ENCODE results near the gene LRRC31.

LRRC31 gene

GRCh38 chr3:169813278-169813677 is 56.5 kb downstream of the LRRC31 start:
- no peak for DNase-seq (ENCODE audit: low read depth)
- TF ChIP-seq, protein P1, sequence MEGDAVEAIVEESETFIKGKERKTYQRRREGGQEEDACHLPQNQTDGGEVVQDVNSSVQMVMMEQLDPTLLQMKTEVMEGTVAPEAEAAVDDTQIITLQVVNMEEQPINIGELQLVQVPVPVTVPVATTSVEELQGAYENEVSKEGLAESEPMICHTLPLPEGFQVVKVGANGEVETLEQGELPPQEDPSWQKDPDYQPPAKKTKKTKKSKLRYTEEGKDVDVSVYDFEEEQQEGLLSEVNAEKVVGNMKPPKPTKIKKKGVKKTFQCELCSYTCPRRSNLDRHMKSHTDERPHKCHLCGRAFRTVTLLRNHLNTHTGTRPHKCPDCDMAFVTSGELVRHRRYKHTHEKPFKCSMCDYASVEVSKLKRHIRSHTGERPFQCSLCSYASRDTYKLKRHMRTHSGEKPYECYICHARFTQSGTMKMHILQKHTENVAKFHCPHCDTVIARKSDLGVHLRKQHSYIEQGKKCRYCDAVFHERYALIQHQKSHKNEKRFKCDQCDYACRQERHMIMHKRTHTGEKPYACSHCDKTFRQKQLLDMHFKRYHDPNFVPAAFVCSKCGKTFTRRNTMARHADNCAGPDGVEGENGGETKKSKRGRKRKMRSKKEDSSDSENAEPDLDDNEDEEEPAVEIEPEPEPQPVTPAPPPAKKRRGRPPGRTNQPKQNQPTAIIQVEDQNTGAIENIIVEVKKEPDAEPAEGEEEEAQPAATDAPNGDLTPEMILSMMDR (IDR thresholded peaks at IDR 0.05; ENCODE audit: control insufficient read depth, insufficient read depth, low read depth, low read length, missing control alignments), result no peak
- H3K4me3 ChIP-seq (ENCODE audit: control insufficient read depth, low read depth, low read length), result peak overlapping the region; percentile 7; the same call in 1 of the 2 replicates

DNA sequence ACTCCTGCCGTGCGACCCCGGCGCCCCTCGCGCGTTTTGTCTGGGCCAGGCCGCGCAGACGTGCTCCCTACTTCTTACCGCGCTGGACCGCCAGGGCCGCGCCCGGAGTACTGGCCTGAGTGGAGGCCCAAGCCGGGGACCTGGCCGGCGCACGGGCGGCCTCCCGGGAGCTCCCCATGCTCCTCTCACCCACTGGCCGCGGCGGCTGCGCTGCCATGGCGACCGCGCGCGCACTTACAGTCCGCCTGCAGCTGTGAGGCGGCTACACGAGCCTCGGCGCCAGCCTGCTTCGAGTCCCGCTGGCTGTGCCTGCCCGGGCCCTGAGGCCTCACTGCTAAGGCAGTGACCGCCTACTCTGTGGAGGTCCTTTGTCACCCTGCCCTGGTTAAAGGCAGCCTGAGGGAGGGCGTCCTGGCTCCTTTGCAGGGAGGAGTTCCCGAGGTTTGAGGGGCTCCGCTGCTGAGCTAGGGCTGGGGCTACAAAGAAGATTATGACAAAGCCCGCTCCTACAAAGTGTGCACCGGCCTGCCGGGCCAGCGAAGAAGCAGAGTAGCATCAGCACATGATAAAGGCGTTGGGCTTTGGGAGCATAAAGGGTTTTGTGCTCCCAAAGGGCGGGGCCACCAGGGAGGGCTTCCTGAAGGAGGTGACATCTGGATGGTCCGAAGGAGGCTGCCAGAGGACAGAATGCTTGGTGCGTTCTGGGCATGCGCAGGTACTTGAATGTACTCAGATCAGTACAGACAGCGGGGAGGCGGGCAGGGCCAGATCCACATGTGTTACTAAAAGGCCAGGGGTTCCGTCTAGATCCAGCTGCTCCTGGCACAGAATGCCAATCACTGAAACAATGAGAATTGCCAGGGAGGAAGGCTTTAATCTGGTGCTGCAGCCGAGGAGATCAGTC is 57.2 kb downstream of the LRRC31 start, which contains the start of the genes LRRC34 and LRRIQ4:
Gene LRRC34, minus strand, starts transcription at position 573 of the 904 bp plus-strand sequence. Its CDS starts 356 bp downstream, at position 217.
Gene LRRIQ4, plus strand, starts transcription at position 539 of the 904 bp plus-strand sequence. CDS start 9,052 bp downstream, outside the sequence.
- TF ChIP-seq, protein P1 (IDR thresholded peaks at IDR 0.05; ENCODE audit: control insufficient read depth, insufficient read depth, low read depth, low read length, missing control alignments), result no peak
- H3K4me3 ChIP-seq (ENCODE audit: control insufficient read depth, low read depth, low read length), result peak within 1 kb of the TSS; percentile 48
- DNase-seq (ENCODE audit: low read depth), result peak; percentile 21

DNA sequence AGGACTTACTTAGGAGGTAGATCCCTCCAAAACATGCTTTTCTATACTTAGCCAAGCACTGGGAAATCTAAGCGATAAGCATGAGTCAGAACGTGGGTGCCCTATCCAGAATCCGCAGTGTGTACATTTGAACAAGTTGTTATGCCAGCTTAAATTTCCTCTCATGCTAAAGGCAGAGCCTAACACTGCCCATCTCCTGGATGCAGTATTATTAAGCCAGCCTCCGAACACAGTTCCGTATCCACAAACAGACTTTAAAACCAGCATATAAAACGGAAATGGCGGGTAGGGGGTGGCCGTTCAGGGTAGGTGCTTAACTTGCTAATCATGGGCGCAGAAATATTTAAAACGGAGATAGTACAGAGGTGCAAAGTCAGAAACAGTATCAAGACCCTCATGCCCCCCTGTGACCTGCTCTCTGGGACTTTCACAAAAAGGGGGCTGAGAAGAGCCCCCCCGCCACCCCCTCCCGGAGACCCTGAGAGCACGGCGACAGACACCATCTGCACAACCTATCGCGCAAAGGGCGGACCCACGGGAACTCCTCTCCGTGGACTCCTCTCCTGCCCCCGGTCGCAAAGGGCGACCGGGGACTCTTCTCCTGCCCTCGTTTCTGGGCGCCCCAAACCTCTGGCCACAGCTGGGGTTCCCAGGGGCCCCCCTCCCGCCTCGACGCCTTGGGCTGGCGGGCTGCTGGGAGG is 58.0 kb downstream of the LRRC31 start:
- TF ChIP-seq, protein P1 (IDR thresholded peaks at IDR 0.05; ENCODE audit: control insufficient read depth, insufficient read depth, low read depth, low read length, missing control alignments), result no peak
- peak; percentile 32 for DNase-seq (ENCODE audit: low read depth)
- H3K4me3 ChIP-seq (ENCODE audit: control insufficient read depth, low read depth, low read length), result peak overlapping the region; percentile 48

- no peak for DNase-seq (ENCODE audit: low read depth)
- TF ChIP-seq, protein P1 (IDR thresholded peaks at IDR 0.05; ENCODE audit: control insufficient read depth, insufficient read depth, low read depth, low read length, missing control alignments), result no peak
- H3K4me3 ChIP-seq (ENCODE audit: control insufficient read depth, low read depth, low read length), result no peak overlapping the region
These were observed 60.4 kb downstream of the LRRC31 start for GRCh38 chr3:169809230-169809795.

DNA sequence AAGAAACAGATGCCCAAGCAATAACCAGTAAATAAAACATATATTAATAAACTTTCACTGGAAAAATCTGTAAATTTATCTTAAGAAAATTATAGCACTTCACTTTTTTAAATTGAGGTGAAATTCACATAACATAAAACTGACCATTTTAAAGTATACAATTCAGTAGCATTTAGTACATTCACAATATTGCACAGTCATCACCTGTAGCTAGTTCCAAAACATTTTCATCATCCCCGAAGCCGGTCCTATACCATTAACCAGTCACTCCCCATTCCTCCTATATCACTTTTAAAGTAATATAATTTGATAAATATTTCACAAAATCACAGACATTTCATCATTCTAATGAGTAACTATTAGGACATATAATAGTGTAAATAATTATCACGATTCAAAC is 65.1 kb downstream of the LRRC31 start:
- DNase-seq (ENCODE audit: low read depth), result no peak
- H3K4me3 ChIP-seq (ENCODE audit: control insufficient read depth, low read depth, low read length), result no peak overlapping the region
- TF ChIP-seq, protein P1 (IDR thresholded peaks at IDR 0.05; ENCODE audit: control insufficient read depth, insufficient read depth, low read depth, low read length, missing control alignments), result no peak

DNA sequence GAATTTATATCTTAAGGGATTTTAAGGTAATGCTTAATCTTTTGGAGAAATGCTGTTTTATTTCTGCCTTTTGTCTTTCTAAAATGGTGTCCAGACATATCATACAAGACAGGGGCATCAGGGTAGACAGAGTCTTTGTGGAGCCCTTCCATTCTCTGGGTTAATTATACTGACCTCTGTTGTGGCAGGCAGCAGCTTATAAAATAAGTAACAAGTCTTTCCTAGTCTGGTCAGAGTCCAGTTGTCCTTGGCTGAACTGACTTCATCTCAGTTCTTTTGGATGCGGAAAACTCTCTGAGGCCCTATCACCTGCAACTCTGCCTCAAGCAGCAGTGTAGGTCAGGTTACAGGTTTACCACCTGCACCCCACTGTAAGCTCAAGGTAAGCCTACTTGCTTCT is 77.4 kb downstream of the LRRC31 start:
- H3K4me3 ChIP-seq (ENCODE audit: control insufficient read depth, low read depth, low read length), result no peak overlapping the region
- DNase-seq (ENCODE audit: low read depth), result no peak

More for the DNA sequence above, 77.4 kb downstream of the LRRC31 start:
- TF ChIP-seq, protein P1 (IDR thresholded peaks at IDR 0.05; ENCODE audit: control insufficient read depth, insufficient read depth, low read depth, low read length, missing control alignments), result no peak

Measured in AG09309 (cell line).